ENCODE results near the gene FFAR3. TPM values are rescaled to one million over a fixed set of nuclear protein-coding genes. Genes with fewer than 3 reads are reported as not detected.

The FFAR3 gene
- total and polyA plus RNA-seq, 2 of the 8 experiments (the other 6 are each of a cell fraction or from before 2014, with no cell fraction given), result not detected

DNA sequence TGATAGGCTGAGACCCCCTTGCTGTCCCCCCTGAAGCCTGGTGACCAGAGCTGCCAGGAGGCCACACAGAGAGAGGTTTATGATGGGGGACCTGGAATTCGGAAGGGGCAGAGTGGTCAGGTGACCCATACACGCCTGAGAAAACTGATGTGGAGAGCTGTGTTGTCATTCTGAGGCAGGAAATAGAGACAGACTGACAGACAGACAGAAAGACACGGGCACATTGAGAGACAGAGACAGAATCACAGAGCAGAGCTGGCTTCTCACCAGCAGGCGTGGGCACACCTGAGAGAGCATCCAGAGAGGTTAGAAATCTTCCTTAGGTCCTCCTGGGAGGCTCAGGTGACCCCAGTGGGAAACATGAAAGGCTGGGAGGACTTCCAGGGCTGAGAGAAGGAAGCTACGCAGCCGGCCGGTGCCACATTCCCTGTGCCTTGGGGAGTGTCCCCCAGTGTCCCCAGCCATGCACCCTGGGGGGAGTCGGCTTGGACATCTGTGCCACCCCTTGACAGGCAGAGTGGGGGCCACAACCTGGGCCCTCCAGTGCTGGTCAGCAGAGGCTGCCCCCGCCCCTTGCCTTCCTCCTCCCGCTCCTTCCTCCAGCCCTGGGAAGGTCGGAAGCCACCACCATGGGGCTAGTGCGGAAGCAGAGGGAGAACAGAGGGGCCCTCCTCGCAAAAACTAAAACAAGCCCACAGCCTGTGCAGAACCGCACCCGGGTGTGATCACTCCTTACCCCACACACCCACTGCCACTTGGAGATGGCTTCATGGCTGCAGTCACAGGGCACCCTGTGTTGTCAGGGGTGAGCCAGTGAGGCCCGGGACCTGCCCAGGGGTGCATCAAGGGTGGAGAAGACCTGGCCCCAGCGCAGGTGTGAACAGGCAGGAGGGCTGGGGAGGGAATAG lies 8.4 kb upstream of the FFAR3 start (continued):
- TF ChIP-seq, protein P1, sequence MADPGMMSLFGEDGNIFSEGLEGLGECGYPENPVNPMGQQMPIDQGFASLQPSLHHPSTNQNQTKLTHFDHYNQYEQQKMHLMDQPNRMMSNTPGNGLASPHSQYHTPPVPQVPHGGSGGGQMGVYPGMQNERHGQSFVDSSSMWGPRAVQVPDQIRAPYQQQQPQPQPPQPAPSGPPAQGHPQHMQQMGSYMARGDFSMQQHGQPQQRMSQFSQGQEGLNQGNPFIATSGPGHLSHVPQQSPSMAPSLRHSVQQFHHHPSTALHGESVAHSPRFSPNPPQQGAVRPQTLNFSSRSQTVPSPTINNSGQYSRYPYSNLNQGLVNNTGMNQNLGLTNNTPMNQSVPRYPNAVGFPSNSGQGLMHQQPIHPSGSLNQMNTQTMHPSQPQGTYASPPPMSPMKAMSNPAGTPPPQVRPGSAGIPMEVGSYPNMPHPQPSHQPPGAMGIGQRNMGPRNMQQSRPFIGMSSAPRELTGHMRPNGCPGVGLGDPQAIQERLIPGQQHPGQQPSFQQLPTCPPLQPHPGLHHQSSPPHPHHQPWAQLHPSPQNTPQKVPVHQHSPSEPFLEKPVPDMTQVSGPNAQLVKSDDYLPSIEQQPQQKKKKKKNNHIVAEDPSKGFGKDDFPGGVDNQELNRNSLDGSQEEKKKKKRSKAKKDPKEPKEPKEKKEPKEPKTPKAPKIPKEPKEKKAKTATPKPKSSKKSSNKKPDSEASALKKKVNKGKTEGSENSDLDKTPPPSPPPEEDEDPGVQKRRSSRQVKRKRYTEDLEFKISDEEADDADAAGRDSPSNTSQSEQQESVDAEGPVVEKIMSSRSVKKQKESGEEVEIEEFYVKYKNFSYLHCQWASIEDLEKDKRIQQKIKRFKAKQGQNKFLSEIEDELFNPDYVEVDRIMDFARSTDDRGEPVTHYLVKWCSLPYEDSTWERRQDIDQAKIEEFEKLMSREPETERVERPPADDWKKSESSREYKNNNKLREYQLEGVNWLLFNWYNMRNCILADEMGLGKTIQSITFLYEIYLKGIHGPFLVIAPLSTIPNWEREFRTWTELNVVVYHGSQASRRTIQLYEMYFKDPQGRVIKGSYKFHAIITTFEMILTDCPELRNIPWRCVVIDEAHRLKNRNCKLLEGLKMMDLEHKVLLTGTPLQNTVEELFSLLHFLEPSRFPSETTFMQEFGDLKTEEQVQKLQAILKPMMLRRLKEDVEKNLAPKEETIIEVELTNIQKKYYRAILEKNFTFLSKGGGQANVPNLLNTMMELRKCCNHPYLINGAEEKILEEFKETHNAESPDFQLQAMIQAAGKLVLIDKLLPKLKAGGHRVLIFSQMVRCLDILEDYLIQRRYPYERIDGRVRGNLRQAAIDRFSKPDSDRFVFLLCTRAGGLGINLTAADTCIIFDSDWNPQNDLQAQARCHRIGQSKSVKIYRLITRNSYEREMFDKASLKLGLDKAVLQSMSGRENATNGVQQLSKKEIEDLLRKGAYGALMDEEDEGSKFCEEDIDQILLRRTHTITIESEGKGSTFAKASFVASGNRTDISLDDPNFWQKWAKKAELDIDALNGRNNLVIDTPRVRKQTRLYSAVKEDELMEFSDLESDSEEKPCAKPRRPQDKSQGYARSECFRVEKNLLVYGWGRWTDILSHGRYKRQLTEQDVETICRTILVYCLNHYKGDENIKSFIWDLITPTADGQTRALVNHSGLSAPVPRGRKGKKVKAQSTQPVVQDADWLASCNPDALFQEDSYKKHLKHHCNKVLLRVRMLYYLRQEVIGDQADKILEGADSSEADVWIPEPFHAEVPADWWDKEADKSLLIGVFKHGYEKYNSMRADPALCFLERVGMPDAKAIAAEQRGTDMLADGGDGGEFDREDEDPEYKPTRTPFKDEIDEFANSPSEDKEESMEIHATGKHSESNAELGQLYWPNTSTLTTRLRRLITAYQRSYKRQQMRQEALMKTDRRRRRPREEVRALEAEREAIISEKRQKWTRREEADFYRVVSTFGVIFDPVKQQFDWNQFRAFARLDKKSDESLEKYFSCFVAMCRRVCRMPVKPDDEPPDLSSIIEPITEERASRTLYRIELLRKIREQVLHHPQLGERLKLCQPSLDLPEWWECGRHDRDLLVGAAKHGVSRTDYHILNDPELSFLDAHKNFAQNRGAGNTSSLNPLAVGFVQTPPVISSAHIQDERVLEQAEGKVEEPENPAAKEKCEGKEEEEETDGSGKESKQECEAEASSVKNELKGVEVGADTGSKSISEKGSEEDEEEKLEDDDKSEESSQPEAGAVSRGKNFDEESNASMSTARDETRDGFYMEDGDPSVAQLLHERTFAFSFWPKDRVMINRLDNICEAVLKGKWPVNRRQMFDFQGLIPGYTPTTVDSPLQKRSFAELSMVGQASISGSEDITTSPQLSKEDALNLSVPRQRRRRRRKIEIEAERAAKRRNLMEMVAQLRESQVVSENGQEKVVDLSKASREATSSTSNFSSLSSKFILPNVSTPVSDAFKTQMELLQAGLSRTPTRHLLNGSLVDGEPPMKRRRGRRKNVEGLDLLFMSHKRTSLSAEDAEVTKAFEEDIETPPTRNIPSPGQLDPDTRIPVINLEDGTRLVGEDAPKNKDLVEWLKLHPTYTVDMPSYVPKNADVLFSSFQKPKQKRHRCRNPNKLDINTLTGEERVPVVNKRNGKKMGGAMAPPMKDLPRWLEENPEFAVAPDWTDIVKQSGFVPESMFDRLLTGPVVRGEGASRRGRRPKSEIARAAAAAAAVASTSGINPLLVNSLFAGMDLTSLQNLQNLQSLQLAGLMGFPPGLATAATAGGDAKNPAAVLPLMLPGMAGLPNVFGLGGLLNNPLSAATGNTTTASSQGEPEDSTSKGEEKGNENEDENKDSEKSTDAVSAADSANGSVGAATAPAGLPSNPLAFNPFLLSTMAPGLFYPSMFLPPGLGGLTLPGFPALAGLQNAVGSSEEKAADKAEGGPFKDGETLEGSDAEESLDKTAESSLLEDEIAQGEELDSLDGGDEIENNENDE (IDR thresholded peaks at IDR 0.05; ENCODE audit: insufficient replicate concordance, low read length), result no peak
- no peak for TF ChIP-seq SUZ12 (IDR thresholded peaks at IDR 0.05; ENCODE audit: low read length)
- TF ChIP-seq ZNF274 (IDR thresholded peaks at IDR 0.05; ENCODE audit: borderline replicate concordance, extremely low read depth, low read length), result no peak
- no peak for TF ChIP-seq SIRT6 (IDR thresholded peaks at IDR 0.05; ENCODE audit: low read length)
- TF ChIP-seq CBX8 (IDR thresholded peaks at IDR 0.05; ENCODE audit: borderline replicate concordance, low read depth, low read length), result no peak
- TF ChIP-seq RFX5 (IDR thresholded peaks at IDR 0.05; ENCODE audit: borderline replicate concordance, low read depth, low read length), result no peak
- TF ChIP-seq GTF2F1 (IDR thresholded peaks at IDR 0.05; ENCODE audit: borderline replicate concordance, low read depth, low read length), result no peak
- TF ChIP-seq MAFK (IDR thresholded peaks at IDR 0.05; ENCODE audit: low read depth, low read length), result no peak

All from H1 (cell line).